NCI-H2227 (cell line): ENCODE data around the gene BARX1.

Experiments used
- DNase-seq: peaks from one replicate; lab custom pipeline; 2025; ENCODE audit not compliant: unreplicated experiment; lab: John Stamatoyannopoulos, UW

Gene BARX1

GRCh38 chr9:93929231-93929630 is 25.9 kb downstream of the BARX1 start:
- DNase-seq = no peak

- DNase-seq = no peak
Observed at GRCh38 chr9:93922535-93922934, 32.6 kb downstream of the BARX1 start.

GRCh38 chr9:93920131-93920800 is 34.9 kb downstream of the BARX1 start:
- no peak for DNase-seq

DNA sequence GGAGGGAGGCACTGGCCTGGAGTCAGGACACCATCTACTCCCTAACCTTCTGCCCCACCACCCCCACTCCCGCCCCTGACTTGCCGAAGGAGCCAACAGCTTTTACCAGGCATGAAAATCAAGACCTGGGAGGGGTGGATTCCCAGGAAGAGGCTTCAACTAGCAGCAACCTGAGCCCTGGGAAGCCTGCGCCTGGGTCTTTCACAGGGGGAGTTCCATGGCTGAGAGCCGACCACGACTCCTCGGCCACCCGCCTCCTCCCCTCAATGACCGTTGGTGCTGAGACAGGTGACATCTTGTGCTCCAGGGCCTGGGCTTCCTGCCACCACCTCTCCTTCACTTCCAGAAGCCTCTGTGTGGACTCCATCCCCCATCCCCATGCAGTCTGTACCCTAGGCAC is 37.1 kb downstream of the BARX1 start:
- DNase-seq = no peak

- DNase-seq = no peak
Observed at GRCh38 chr9:93917121-93917853, 37.9 kb downstream of the BARX1 start.

- DNase-seq = no peak
Observed at GRCh38 chr9:93916358-93916757, 38.8 kb downstream of the BARX1 start.

DNA sequence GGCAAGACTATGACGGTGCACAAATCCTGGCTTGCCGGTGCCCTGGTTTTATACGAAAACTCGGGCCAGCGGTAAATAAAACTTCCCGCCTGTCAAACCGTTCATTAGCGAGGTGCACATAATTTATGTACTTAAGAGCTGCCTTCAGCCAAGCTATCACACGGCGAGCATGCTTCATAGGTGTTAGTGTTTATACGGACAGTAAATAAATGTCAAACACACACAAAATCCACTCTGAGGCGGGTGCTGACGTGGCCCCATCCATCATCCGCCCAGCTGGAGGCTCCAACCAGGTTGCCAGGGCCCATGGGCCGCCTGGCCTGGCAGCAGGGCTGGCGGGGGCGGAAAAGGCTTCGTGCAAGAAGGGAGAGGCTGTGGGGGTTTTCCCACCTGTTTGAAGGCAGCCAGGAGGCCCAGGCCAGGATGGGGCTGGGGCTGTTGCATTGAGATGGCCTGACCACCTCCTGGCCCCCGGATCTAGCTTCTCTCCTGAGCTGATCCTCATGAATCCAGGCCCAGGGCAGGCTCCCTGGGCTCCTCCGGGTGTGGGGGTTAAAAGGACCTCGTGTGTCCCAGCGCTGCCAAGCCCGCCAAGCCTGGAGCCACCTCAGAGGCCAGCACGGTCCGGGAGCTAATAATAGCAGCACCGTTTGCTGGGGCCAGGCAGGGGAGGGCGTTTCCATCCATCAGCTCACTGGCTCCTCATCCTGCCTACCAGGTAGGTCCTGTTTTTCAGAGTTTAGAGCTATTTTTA is 43.2 kb downstream of the BARX1 start:
- no peak for DNase-seq

DNA sequence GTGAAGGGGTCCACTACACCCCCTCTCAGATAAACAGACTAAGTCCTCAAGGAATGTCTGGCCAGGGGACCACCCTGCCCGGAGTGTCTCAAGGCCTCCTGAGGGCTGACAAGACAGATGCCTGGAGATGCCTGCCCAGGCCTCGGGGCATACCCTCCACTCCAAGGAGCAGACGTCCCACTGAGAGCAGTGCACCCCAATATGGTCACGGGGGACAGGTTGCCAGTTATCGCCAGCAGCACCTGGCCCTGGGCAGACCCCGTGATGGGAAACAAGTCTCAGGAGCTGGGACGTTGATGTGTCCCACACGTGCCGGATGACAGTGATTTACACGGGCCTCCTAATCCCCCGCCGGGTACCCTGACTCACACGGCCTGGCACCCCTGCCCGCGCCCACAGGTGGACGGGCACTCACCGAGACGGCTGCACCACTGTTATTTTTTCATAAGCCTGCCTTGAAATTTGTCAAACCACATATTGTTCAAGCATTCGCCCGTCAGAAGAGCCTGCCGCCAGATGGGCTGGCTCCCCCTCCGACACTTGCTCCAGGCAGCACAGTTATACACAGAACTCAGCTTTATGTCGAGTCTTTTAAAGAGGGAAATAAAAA is 43.9 kb downstream of the BARX1 start:
- no peak for DNase-seq

DNA sequence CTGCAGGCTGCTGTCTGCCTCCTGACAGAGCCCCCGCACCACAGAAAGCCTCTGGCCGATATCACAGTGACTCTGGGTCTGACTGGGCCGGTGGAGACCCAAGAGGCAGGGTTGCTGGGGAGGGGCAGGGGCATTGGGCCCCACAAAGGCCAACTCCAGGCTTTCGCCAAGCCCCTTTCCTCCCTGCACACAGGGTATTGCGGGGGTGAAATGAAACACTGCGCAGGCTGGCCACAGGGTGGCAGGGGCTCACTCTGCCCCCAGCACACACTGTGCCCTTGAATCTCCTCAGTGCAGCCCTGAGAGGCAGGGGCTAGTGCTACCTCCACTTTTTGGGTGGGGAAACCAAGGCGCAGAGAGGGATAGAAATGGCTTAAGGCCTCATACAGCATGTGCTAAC is 44.6 kb downstream of the BARX1 start:
- DNase-seq = no peak

DNA sequence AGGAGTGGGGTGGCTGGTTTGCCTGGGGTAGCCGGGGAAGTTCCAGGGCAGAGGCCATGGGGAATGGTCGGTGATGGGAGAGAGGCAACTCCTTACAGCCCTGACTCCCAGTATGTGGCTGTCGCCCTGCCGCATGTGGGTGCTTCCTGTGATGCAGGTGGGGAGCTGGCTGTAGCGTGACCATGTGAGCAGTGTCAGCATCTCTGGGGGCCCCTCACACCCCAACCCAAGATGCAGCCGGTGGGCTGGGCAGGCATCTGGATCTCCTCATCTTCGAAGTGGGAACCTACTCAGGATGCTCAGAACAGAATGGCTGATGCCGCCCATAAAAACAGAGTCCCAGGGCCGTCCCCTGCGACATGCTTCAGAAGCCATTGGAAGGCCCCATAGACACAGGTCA is 45.0 kb downstream of the BARX1 start:
- no peak for DNase-seq

DNA sequence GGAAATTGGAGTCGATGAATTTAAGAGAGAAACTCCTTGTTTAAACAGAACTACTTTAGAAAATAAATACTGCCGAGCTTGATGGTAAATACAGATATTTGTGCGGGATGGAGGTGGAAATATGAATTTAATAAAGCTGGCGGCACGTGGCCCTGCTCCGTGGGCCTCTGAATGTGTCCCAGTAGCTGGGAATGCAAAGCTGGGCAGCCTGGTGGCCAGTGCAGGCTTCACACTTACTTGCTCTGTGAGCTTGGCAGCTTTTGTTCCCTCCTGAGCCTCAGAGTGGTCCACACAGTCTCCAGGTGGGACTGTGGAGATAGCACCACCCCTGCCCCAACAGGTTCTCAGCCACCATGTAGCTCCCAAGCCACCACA is 45.9 kb downstream of the BARX1 start:
- DNase-seq = no peak

GRCh38 chr9:93908591-93909241 is 46.4 kb downstream of the BARX1 start:
- peak; percentile 32 for DNase-seq

DNA sequence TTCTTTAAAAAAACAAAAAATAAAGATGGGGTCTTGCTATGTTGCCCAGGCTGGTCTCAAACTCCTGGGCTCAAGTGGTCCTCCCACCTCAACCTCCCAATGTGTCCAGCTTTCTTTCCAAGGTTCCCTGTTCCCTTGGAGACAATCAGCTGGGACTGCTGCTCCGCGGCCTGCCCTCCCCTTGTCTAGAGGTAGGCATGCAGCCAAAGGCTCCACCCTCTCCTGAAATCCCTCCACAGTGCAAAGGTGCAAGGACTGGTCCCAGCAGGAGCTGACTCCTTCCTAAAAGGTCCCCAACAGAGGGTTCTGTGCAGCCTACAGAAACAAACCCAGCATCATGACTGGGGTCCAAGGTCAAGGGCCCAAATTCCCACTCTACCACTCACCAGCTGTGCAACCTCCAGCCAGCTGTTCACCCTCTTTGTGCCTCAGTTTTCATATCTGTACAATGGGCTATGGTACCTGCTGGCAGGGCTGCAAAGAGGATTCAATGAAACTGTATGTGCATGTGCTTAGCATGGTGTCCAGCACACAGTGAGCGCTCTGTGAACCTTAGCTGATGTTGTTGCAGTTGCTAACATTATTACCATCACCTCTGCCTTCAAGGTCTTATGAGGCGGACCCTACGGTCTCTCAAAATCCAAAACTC is 47.5 kb downstream of the BARX1 start:
- DNase-seq = no peak

DNA sequence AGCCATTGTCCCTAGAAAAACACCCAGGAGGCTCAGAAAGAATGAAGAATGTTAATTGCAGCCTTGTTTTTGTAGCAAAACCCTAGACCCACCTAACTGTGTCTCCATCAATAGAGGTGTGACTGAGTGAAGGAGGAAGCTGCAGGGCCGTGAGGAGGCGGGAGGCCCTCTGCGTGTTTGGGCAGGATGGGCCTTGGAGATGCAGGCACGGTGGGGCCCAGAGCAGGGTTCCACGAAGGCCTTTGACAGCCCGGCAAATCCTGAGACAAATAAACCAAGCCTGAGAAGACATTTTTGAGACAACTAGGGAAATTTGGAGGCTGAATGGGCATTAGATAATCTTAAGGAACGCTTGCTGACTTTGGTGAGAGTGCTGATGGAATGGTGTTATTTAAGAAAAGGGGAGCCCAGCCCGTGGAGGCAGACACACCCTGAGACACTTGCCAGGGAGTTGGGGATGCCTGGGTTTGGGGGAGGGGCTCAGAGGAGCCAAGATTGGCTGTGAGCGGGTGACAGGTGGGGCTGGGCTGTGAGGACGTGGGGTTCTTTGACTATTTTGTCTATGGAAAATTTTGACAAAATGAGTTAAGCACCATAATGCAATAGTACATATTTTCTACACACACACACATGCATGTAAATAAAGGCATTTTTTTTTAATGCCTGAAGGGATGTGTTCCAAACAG is 48.8 kb downstream of the BARX1 start:
- no peak for DNase-seq

GRCh38 chr9:93905473-93906133 is 49.6 kb downstream of the BARX1 start:
- no peak for DNase-seq

GRCh38 chr9:93904649-93905472 is 50.3 kb downstream of the BARX1 start:
- no peak for DNase-seq

GRCh38 chr9:93903886-93904648 is 51.1 kb downstream of the BARX1 start:
- DNase-seq = no peak
